Vagina (tissue), 2 donors: ENCODE measurements around the gene DBF4B. TPM values are rescaled to one million over a fixed set of nuclear protein-coding genes. Genes with fewer than 3 reads are reported as not detected.
A peak's percentile ranks its signal among the peaks of the same experiment; 100 is the strongest.

Experiments used
- DNase-seq, 2 donors: peaks; one replicate each; pipeline ENCODE4 v3.0.0-alpha.2; 2017; ENCODE audit errors: extremely low spot score in 2 of 2
- H3K27ac ChIP-seq: fragments of 200-600 bp; sonication (generic); one replicate; pipeline ENCODE4 v1.5.1; 2019
- H3K27me3 ChIP-seq: fragments of 200-600 bp; sonication (generic); one replicate; pipeline ENCODE4 v1.5.1; 2019
- H3K36me3 ChIP-seq, 2 donors: fragments of 200-600 bp; sonication (generic); one replicate each; pipeline ENCODE4 v1.5.1; 2017 to 2019
- H3K4me1 ChIP-seq: fragments of 200-600 bp; sonication (generic); one replicate; pipeline ENCODE4 v1.5.1; 2019
- H3K4me3 ChIP-seq, 2 donors: fragments of 200-600 bp; sonication (generic); 1 replicate in 1 of 2; 2 replicates in 1 of 2; pipeline ENCODE4 v1.5.1; 2016 to 2019
- H3K9me3 ChIP-seq: fragments of 200-600 bp; sonication (generic); one replicate; pipeline ENCODE4 v1.5.1; 2019
- CTCF ChIP-seq, 3 experiments: fragments of 450-650 bp in 2 of 3; fragments of 200-600 bp in 1 of 3; sonication (generic) in 1 of 3; IDR thresholded peaks; one replicate each; pipeline ENCODE4 v1.5.1; 2017 to 2019; ENCODE audit warnings: antibody characterized with exemption in 3 of 3, mild to moderate bottlenecking in 2 of 3, moderate library complexity in 2 of 3
- POLR2A ChIP-seq, 2 donors: fragments of 450-650 bp; IDR thresholded peaks; one replicate each; pipeline ENCODE4 v1.6.1; 2017; ENCODE audit warnings: antibody characterized with exemption in 2 of 2, mild to moderate bottlenecking in 2 of 2, moderate library complexity in 2 of 2
- POLR2AphosphoS5 ChIP-seq, 2 donors: sonication (generic); formaldehyde crosslinking; IDR thresholded peaks; one replicate each; pipeline ENCODE4 v1.9.0; 2017; ENCODE audit warnings: antibody characterized with exemption in 2 of 2, mild to moderate bottlenecking in 2 of 2, low read depth in 1 of 2; ENCODE audit not compliant: insufficient read depth in 1 of 2
- intact Hi-C: fragments of 100-400 bp; cut with DNase I; formaldehyde crosslinking; loops from one replicate; pipeline ENCODE4 v1.15.1; 2023
- total RNA-seq: library from RNA; depleted of rRNA; stranded (reverse); fragments of >200 nt; gene quantifications from one replicate; pipeline ENCODE4 v1.2.3, GENCODE V29; 2016

The DBF4B gene
- total RNA-seq, 1 donor from 2014 or later: 4.7 TPM

- H3K9me3 ChIP-seq: no peaks in the 10 kb centered on the region
- peak overlapping the region; percentile 60 for H3K27ac ChIP-seq
- TF ChIP-seq POLR2AphosphoS5 (IDR thresholded peaks at IDR 0.05; ENCODE audit: insufficient read depth in 1 of 2, low read depth in 1 of 2) (peak in 1 of 2 donors; percentile 73), CTCF (IDR thresholded peaks at IDR 0.05) (no peak)
- H3K4me3 ChIP-seq: peak overlapping the region; percentile 54 to 68
- H3K27me3 ChIP-seq: no peaks in the 10 kb centered on the region
- peaks cover 19% of the 10 kb centered on the region for H3K4me1 ChIP-seq
- DNase-seq: no peak
- H3K36me3 ChIP-seq: no peaks in the 10 kb centered on the region
- intact Hi-C loops: loop anchor here (5.0 kb wide), 2 partner anchors 91 to 246 kb away; no protein-coding TSS in a partner anchor
These were observed 67.6 kb downstream of the DBF4B start for GRCh38 chr17:44775838-44776621.

DNA sequence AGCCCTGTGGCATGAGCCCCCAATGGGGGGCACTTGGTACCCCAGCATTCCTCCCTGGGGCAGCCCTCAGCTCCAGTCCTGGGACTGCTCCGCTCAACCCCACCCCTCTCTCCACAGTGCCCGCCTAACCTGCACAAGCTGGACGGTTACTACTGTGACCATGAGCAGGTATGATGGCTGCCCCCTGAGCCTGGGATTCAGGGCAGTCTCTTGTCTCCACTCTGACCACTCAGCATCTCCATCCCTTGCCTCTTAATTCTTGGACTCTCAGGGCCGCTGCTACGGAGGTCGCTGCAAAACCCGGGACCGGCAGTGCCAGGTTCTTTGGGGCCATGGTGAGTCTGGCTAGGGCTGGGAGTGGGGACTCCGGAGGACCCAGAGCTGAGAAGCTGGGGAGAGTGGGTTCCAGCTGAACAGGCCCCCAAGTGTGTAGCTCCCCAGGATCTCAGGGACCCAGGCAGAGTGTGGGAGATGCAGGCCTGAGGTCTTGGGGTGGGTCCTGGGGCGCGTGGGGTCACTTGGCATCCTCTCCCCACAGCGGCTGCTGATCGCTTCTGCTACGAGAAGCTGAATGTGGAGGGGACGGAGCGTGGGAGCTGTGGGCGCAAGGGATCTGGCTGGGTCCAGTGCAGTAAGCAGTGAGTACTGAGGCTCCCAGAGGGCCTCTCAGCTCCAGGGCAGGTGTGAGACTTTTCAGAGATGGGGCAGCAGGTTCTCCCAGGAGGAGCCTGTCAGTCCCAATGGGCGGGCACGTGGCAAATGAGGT lies 68.3 kb downstream of the DBF4B start:
- H3K27ac ChIP-seq: no peak overlapping the region

GRCh38 chr17:44777394-44778348 lies 69.2 kb downstream of the DBF4B start:
- no peak overlapping the region for H3K27ac ChIP-seq

More for the DNA sequence above, 68.3 kb downstream of the DBF4B start:
- TF ChIP-seq POLR2A (IDR thresholded peaks at IDR 0.05): no peak
- TF ChIP-seq POLR2AphosphoS5 (IDR thresholded peaks at IDR 0.05; ENCODE audit: insufficient read depth in 1 of 2, low read depth in 1 of 2): no peak
- TF ChIP-seq CTCF (IDR thresholded peaks at IDR 0.05): no peak
- H3K27me3 ChIP-seq: no peaks in the 10 kb centered on the region
- intact Hi-C loops: loop anchor here (5.0 kb wide), 2 partner anchors 90 to 245 kb away; no protein-coding TSS in a partner anchor
- peaks cover 27% of the 10 kb centered on the region for H3K4me1 ChIP-seq
- H3K9me3 ChIP-seq: no peaks in the 10 kb centered on the region
- H3K36me3 ChIP-seq: no peaks in the 10 kb centered on the region
- H3K4me3 ChIP-seq: no peak overlapping the region
- no peak for DNase-seq

GRCh38 chr17:44778656-44779210 lies 70.3 kb downstream of the DBF4B start:
- Histone ChIP-seq H3K4me1 (peaks cover 33% of the 10 kb centered on the region), H3K27me3 (no peaks in the 10 kb centered on the region), H3K27ac (peak overlapping the region; percentile 21), H3K9me3 (no peaks in the 10 kb centered on the region), H3K36me3 (no peaks in the 10 kb centered on the region), H3K4me3 (peak overlapping the region; percentile 20 to 48)
- intact Hi-C loops: loop anchor here (5.0 kb wide), 2 partner anchors 89 to 244 kb away; no protein-coding TSS in a partner anchor
- DNase-seq: no peak
- TF ChIP-seq CTCF (IDR thresholded peaks at IDR 0.05): no peak
- no peak for TF ChIP-seq POLR2AphosphoS5 (IDR thresholded peaks at IDR 0.05; ENCODE audit: insufficient read depth in 1 of 2, low read depth in 1 of 2)
- no peak for TF ChIP-seq POLR2A (IDR thresholded peaks at IDR 0.05)

More at GRCh38 chr17:44777394-44778348, 69.2 kb downstream of the DBF4B start:
- no peaks in the 10 kb centered on the region for H3K27me3 ChIP-seq
- H3K4me3 ChIP-seq: no peak overlapping the region
- no peaks in the 10 kb centered on the region for H3K36me3 ChIP-seq
- no peak for DNase-seq
- peaks cover 33% of the 10 kb centered on the region for H3K4me1 ChIP-seq
- no peak for TF ChIP-seq POLR2A (IDR thresholded peaks at IDR 0.05)
- H3K9me3 ChIP-seq: no peaks in the 10 kb centered on the region
- intact Hi-C loops: loop anchor here (5.0 kb wide), 2 partner anchors 90 to 245 kb away; no protein-coding TSS in a partner anchor
